HepG2 (cell line): ENCODE measurements around the gene CALD1. TPM values are rescaled to one million over a fixed set of nuclear protein-coding genes. Genes with fewer than 3 reads are reported as not detected.
A peak's percentile ranks its signal among the peaks of the same experiment; 100 is the strongest.

Experiments used
- ATAC-seq: fragments of 200-7000 bp; cut with Tn5 transposase; 3 replicates; pipeline ENCODE4 v1.9.1; 2020; ENCODE audit warnings: mild to moderate bottlenecking, moderate library complexity
- BruUV-seq: library from RNA; stranded (reverse); fragments of 400-500 nt; replicated peaks from 2 replicates; lab custom pipeline; 2021; lab: Mats Ljungman, UMichigan
- CTCF ChIA-PET: fragments of 300-600 bp; formaldehyde crosslinking; extraction: SDS; loops from one replicate; lab custom pipeline; 2021; ENCODE audit warnings: low total read pairs, inconsistent platforms, low intra/inter-chr PET ratio; lab: Yijun Ruan, JAX
- POLR2A ChIA-PET: fragments of 350-600 bp; sonication (Branson Sonifier 250); formaldehyde crosslinking; loops from one replicate; lab custom pipeline; 2020; ENCODE audit warnings: antibody characterized with exemption, inconsistent platforms; lab: Yijun Ruan, JAX
- DNase-seq: peaks from one replicate; pipeline ENCODE4 v3.0.0-alpha.2; 2015; ENCODE audit warnings: low spot score
- FAIRE-seq: peaks from 3 replicates; lab custom pipeline; 2011; peaks lifted over from hg19 to GRCh38; lab: Jason Lieb, UNC
- H2AFZ ChIP-seq: one replicate; pipeline ENCODE4 v1.6.1; 2011; ENCODE audit warnings: low read length, inconsistent platforms
- H3K27ac ChIP-seq: fragments of 300-600 bp; 3 replicates; pipeline ENCODE4 v1.8.0; 2011; ENCODE audit warnings: mixed run types, mild to moderate bottlenecking, mixed read lengths, low read length, inconsistent platforms; ENCODE audit not compliant: insufficient read depth; ENCODE audit errors: extremely low read length
- H3K27me3 ChIP-seq, 2 experiments: fragments of 200-600 bp in 1 of 2; 2 replicates in 1 of 2; 3 replicates in 1 of 2; pipeline versions ENCODE4 v1.6.0 to v1.8.0; 2011; ENCODE audit warnings: low read length in 2 of 2, mild to moderate bottlenecking in 2 of 2, moderate library complexity in 2 of 2, inconsistent platforms in 1 of 2; ENCODE audit not compliant: insufficient read depth in 2 of 2, control insufficient read depth in 1 of 2
- H3K36me3 ChIP-seq, 2 experiments: fragments of 200-600 bp in 1 of 2; replicated peaks in 1 of 2; 2 replicates in 1 of 2; 3 replicates in 1 of 2; pipeline versions ENCODE4 v1.5.1 to v1.8.0; 2011; ENCODE audit warnings: low read length in 2 of 2, inconsistent platforms in 1 of 2; ENCODE audit not compliant: insufficient read depth in 2 of 2, control insufficient read depth in 1 of 2
- H3K4me1 ChIP-seq: 2 replicates; pipeline ENCODE4 v1.5.1; 2012; ENCODE audit warnings: low read length, inconsistent platforms; ENCODE audit not compliant: insufficient read depth
- H3K4me2 ChIP-seq: 2 replicates; pipeline ENCODE4 v1.6.0; 2011; ENCODE audit warnings: low read depth, low read length, inconsistent platforms
- H3K4me3 ChIP-seq, 3 experiments: fragments of 200-600 bp in 1 of 3; sonication (generic), shearing (Covaris generic) in 1 of 3; replicated peaks in 1 of 3; 2 replicates each; pipeline ENCODE4 v1.5.1; 2011 to 2016; ENCODE audit warnings: low read length in 3 of 3, inconsistent platforms in 2 of 3, low read depth in 2 of 3, mild to moderate bottlenecking in 2 of 3, control low read depth in 1 of 3, mixed read lengths in 1 of 3; ENCODE audit not compliant: insufficient read depth in 1 of 3
- H3K79me2 ChIP-seq: one replicate; pipeline ENCODE4 v1.6.1; 2011; ENCODE audit warnings: low read length, inconsistent platforms; ENCODE audit not compliant: insufficient read depth
- H3K9ac ChIP-seq: 2 replicates; pipeline ENCODE4 v1.6.0; 2011; ENCODE audit warnings: mild to moderate bottlenecking, low read depth, low read length, inconsistent platforms; ENCODE audit not compliant: insufficient read depth
- H3K9me3 ChIP-seq: 2 replicates; pipeline ENCODE4 v1.5.1; 2012; ENCODE audit warnings: mild to moderate bottlenecking, low read length
- H4K20me1 ChIP-seq: 2 replicates; pipeline ENCODE4 v1.6.0; 2011; ENCODE audit warnings: inconsistent platforms, mild to moderate bottlenecking, low read length, moderate library complexity; ENCODE audit not compliant: insufficient read depth
- BCL6 ChIP-seq: IDR thresholded peaks from 2 replicates; pipeline ENCODE4 v1.6.1; 2016; ENCODE audit warnings: missing genetic modification reagents, missing compliant biosample characterization
- CBX5 ChIP-seq: sonication (generic); formaldehyde crosslinking; IDR thresholded peaks from 2 replicates; pipeline ENCODE4 v1.4.0; 2020; ENCODE audit warnings: missing genetic modification reagents, borderline replicate concordance
- CEBPB ChIP-seq: IDR thresholded peaks from 2 replicates; pipeline ENCODE4 v1.6.1; 2011; ENCODE audit warnings: low read depth, low read length, improper control_type of control experiment, borderline replicate concordance
- CHD2 ChIP-seq: IDR thresholded peaks from 2 replicates; pipeline ENCODE4 v1.6.1; 2011; ENCODE audit warnings: low read depth, low read length, improper control_type of control experiment
- EP300 ChIP-seq, 3 experiments: sonication (generic) in 1 of 3; formaldehyde crosslinking in 1 of 3; IDR thresholded peaks; 2 replicates each; pipeline versions ENCODE4 v1.5.1 to v1.6.1; 2011 to 2020; ENCODE audit warnings: low read depth in 2 of 3, low read length in 2 of 3, borderline replicate concordance in 1 of 3, improper control_type of control experiment in 1 of 3, mild to moderate bottlenecking in 1 of 3, missing genetic modification reagents in 1 of 3, moderate library complexity in 1 of 3
- IRX3 ChIP-seq: sonication (generic); formaldehyde crosslinking; IDR thresholded peaks from 2 replicates; pipeline ENCODE4 v1.8.1; 2023; ENCODE audit warnings: mild to moderate bottlenecking, low read depth, missing genetic modification reagents, borderline replicate concordance
- ISX ChIP-seq: sonication (generic); formaldehyde crosslinking; conservative IDR thresholded peaks from 2 replicates; pipeline ENCODE4 v1.5.0; 2020; ENCODE audit warnings: missing genetic modification reagents
- MYPOP ChIP-seq: sonication (generic); formaldehyde crosslinking; IDR thresholded peaks from 2 replicates; pipeline ENCODE4 v1.8.1; 2023; ENCODE audit warnings: mild to moderate bottlenecking, moderate library complexity, missing genetic modification reagents
- NFE2 ChIP-seq: sonication (generic); formaldehyde crosslinking; IDR thresholded peaks from 2 replicates; pipeline ENCODE4 v1.4.0; 2020; ENCODE audit warnings: missing genetic modification reagents
- SOX13 ChIP-seq, 3 experiments: fragments of 450-650 bp in 1 of 3; sonication (generic) in 1 of 3; formaldehyde crosslinking in 1 of 3; IDR thresholded peaks in 2 of 3; conservative IDR thresholded peaks in 1 of 3; 2 replicates each; pipeline versions ENCODE4 v1.5.0 to v1.6.1; 2016 to 2020; ENCODE audit warnings: antibody characterized with exemption in 1 of 3, mild to moderate bottlenecking in 1 of 3, missing compliant biosample characterization in 1 of 3, missing genetic modification reagents in 1 of 3, moderate library complexity in 1 of 3
- SOX5 ChIP-seq: IDR thresholded peaks from 2 replicates; pipeline ENCODE4 v1.6.1; 2016; ENCODE audit warnings: borderline replicate concordance
- SSRP1 ChIP-seq: IDR thresholded peaks from 2 replicates; pipeline ENCODE4 v1.6.1; 2016; ENCODE audit warnings: control low read depth
- ZNF33A ChIP-seq: sonication (generic); formaldehyde crosslinking; IDR thresholded peaks from 2 replicates; pipeline ENCODE4 v1.5.1; 2020; ENCODE audit warnings: missing genetic modification reagents, mild to moderate bottlenecking, moderate library complexity, borderline replicate concordance
- ZNF556 ChIP-seq: sonication (generic); formaldehyde crosslinking; IDR thresholded peaks from 2 replicates; pipeline ENCODE4 v1.4.0; 2020; ENCODE audit warnings: mild to moderate bottlenecking, missing genetic modification reagents, borderline replicate concordance
- ZNF564 ChIP-seq: sonication (generic); formaldehyde crosslinking; IDR thresholded peaks from 2 replicates; pipeline ENCODE4 v1.8.1; 2023; ENCODE audit warnings: mild to moderate bottlenecking, missing genetic modification reagents
- WGBS: methylation state at CpG from one replicate; pipeline ENCODE4 v1.1.6; 2017; ENCODE audit warnings: low lambda C conversion rate; 5-methylcytosine and 5-hydroxymethylcytosine counted together
- in situ Hi-C: cut with HindIII; loops from 2 replicates; pipeline ENCODE4 v1.10.0; 2017; ENCODE audit warnings: low pct_unique_long_range_greater_than_20kb; ENCODE audit not compliant: extremely low pct_ligation_motif_present
- intact Hi-C: fragments of 100-400 bp; cut with micrococcal nuclease; formaldehyde crosslinking; loops from one replicate; pipeline ENCODE4 v1.10.0; 2022; ENCODE audit not compliant: unreplicated experiment
- polyA plus RNA-seq, 8 experiments: library from polyadenylated mRNA; depleted of rRNA in 3 of 8; stranded (reverse) in 7 of 8; unstranded in 1 of 8; fragments of >200 nt; fragmentation: Illumina TruSeq in 4 of 8; extraction: Trizol in 4 of 8; gene quantifications; 2 replicates each; pipeline versions ENCODE4 v1.2.1 to v1.2.3, GENCODE V29; 2011 to 2016; ENCODE audit warnings: low read depth in 4 of 8, missing spikeins in 1 of 8, mixed read lengths in 1 of 8; ENCODE audit not compliant: insufficient read depth in 1 of 8
- total RNA-seq, 5 experiments: library from RNA; depleted of rRNA; stranded (reverse); fragments of >200 nt; fragmentation: Illumina TruSeq; extraction: Trizol; gene quantifications; 2 replicates each; pipeline ENCODE4 v1.2.3, GENCODE V29; 2016; ENCODE audit warnings: low read depth in 1 of 5
- TF ChIP-seq, protein P1 (sequence below): sonication (generic); formaldehyde crosslinking; IDR thresholded peaks from 2 replicates; pipeline ENCODE4 v1.8.0; 2022; ENCODE audit warnings: mild to moderate bottlenecking, missing genetic modification reagents; ENCODE audit not compliant: insufficient replicate concordance

The CALD1 gene
- total and polyA plus RNA-seq, 2 of the 13 experiments (the other 11 are each of a cell fraction or from before 2014, with no cell fraction given): 53.0 to 112 TPM

DNA sequence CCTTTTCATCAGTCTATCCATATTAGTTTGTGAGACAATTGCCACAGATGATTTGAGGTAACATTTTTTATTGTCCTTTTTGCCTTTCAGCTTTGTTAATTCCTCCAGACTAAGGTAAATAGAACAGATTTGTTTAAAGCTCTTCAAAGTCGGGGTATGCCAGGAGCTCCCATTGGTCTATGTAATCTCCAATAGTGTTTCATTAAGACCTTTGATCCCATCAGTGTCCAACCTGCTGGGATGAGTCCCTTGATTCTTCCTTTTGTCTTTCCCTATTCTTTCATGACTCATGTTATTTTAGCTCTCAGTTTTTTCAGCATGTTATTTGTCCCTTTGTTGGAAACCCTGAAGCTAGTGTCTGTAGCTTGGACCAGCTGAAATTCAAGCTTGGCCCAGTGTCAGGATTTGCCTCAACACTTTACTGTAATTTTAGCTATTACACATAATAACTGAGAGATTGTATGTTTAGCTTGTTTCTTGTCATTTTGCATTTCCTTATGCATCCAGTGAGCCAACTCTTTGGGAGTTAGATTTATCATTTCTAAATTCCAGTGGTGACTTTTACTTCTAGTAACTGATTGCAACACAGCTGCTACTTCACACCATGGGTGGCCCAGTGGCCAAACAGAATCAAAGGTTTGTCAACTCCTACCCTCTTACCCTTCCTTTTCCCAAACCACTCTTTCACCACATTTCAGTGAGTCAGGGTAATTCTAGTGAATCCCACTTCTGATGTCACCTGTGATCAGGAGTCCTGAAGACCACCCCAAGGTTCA is 222.1 kb downstream of the CALD1 start:
- H3K36me3 ChIP-seq: no peaks in the 10 kb centered on the region
- no peak overlapping the region; the same call in 1 of the 2 replicates for H3K4me2 ChIP-seq
- H3K79me2 ChIP-seq: no peaks in the 10 kb centered on the region
- H3K9ac ChIP-seq: no peak overlapping the region
- in situ Hi-C loops: no loop called here
- peaks cover 53% of the 10 kb centered on the region for H3K4me1 ChIP-seq
- no peaks in the 10 kb centered on the region for H3K27me3 ChIP-seq
- H3K27ac ChIP-seq: no peak overlapping the region
- peak; percentile 34 for DNase-seq
- peaks cover 24% of the 10 kb centered on the region for H3K9me3 ChIP-seq
- H2AFZ ChIP-seq: no peak overlapping the region
- POLR2A ChIA-PET: interaction anchor here (0.9 to 1.9 kb wide), 5 partner anchors 9 to 159 kb away, joined by 3 to 6 read pairs (median 3); partner anchors contain the start of genes AGBL3 and TMEM140
- no peaks in the 10 kb centered on the region for H4K20me1 ChIP-seq
- BruUV-seq: no TSS peak
- 35% methylated on average over 1 of the region's 1 CpG for WGBS
- no peak for FAIRE-seq
- CTCF ChIA-PET: no interaction called here
- intact Hi-C loops: no loop called here
- no peak overlapping the region for H3K4me3 ChIP-seq
- ATAC-seq: no peak
- TF ChIP-seq CBX5 (CRISPR knock-in tag) (no peak), CEBPB (0 out of 2 replicates have a peak, but pooled peaks have one; percentile 7), EP300 (IDR thresholded peaks at IDR 0.05; ENCODE audit: low read depth in 2 of 2, low read length in 2 of 2) (0 out of 4 replicates have a peak, but pooled peaks of 1 of the 2 experiments have one; percentile 2), EP300 (CRISPR knock-in tag; IDR thresholded peaks at IDR 0.05; ENCODE audit: borderline replicate concordance) (no peak), ZNF564 (no peak), ZNF33A (CRISPR knock-in tag) (no peak), ZNF556 (CRISPR knock-in tag) (no peak), ISX (CRISPR knock-in tag) (no peak), SOX5 (CRISPR knock-in tag) (no peak), CHD2 (no peak), IRX3 (no peak), SOX13 (IDR thresholded peaks at IDR 0.05) (no peak), SOX13 (CRISPR knock-in tag; conservative IDR thresholded peaks at IDR 0.05 in 1 of 2, IDR thresholded peaks at IDR 0.05 in 1 of 2) (peak in 1 of 2 experiments; percentile 46; a peak in 2 of 4 replicates), NFE2 (CRISPR knock-in tag) (no peak), MYPOP (CRISPR knock-in tag) (no peak), SSRP1 (0 out of 2 replicates have a peak, but pooled peaks have one; percentile 43), BCL6 (CRISPR knock-in tag) (peak; percentile 21; the same call in 1 of the 2 replicates)
- TF ChIP-seq, protein P1, sequence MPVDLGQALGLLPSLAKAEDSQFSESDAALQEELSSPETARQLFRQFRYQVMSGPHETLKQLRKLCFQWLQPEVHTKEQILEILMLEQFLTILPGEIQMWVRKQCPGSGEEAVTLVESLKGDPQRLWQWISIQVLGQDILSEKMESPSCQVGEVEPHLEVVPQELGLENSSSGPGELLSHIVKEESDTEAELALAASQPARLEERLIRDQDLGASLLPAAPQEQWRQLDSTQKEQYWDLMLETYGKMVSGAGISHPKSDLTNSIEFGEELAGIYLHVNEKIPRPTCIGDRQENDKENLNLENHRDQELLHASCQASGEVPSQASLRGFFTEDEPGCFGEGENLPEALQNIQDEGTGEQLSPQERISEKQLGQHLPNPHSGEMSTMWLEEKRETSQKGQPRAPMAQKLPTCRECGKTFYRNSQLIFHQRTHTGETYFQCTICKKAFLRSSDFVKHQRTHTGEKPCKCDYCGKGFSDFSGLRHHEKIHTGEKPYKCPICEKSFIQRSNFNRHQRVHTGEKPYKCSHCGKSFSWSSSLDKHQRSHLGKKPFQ (CRISPR knock-in tag): no peak
